Sigmoid colon (tissue), 7 donors: Measurements from ENCODE around the gene GRM1. TPM values are rescaled to one million over a fixed set of nuclear protein-coding genes. Genes with fewer than 3 reads are reported as not detected.

Source experiments
- DNase-seq: peaks from one replicate; pipeline ENCODE4 v3.0.0-alpha.2; 2019
- H3K27ac ChIP-seq, 4 donors: fragments of 200-600 bp; sonication (generic); one replicate each; pipeline ENCODE4 v1.5.1; 2016 to 2019; ENCODE audit warnings: mild to moderate bottlenecking in 1 of 4
- H3K27me3 ChIP-seq, 3 donors: fragments of 200-600 bp; sonication (generic); one replicate each; pipeline ENCODE4 v1.5.1; 2019; ENCODE audit warnings: mild to moderate bottlenecking in 1 of 3
- H3K36me3 ChIP-seq, 4 donors: fragments of 200-600 bp; sonication (generic); one replicate each; pipeline ENCODE4 v1.5.1; 2016 to 2019
- H3K4me1 ChIP-seq, 4 donors: fragments of 200-600 bp; sonication (generic); one replicate each; pipeline ENCODE4 v1.5.1; 2017 to 2019
- H3K4me3 ChIP-seq, 4 donors: fragments of 200-600 bp; sonication (generic); one replicate each; pipeline ENCODE4 v1.5.1; 2017 to 2019; ENCODE audit warnings: mild to moderate bottlenecking in 2 of 4, moderate library complexity in 1 of 4
- H3K9me3 ChIP-seq, 4 donors: fragments of 200-600 bp in 3 of 4; sonication (generic) in 3 of 4; one replicate each; pipeline versions ENCODE4 v1.5.1 to v1.6.1; 2013 to 2019
- EP300 ChIP-seq, 4 donors: sonication (generic); formaldehyde crosslinking; IDR thresholded peaks; one replicate each; pipeline ENCODE4 v1.6.1; 2017; ENCODE audit warnings: antibody characterized with exemption in 4 of 4
- POLR2A ChIP-seq, 2 donors: fragments of 450-650 bp; IDR thresholded peaks; one replicate each; pipeline ENCODE4 v1.6.1; 2016; ENCODE audit warnings: antibody characterized with exemption in 2 of 2, mild to moderate bottlenecking in 2 of 2, moderate library complexity in 2 of 2
- POLR2AphosphoS5 ChIP-seq, 4 donors: sonication (generic); formaldehyde crosslinking; IDR thresholded peaks; one replicate each; pipeline ENCODE4 v1.6.1; 2017; ENCODE audit warnings: antibody characterized with exemption in 4 of 4
- WGBS, 2 donors: extraction: QIAGEN DNeasy Blood & Tissue Kit; methylation state at CpG; one replicate each; pipeline ENCODE4 v1.1.7; 2013; 5-methylcytosine and 5-hydroxymethylcytosine counted together
- intact Hi-C: fragments of 100-400 bp; cut with DNase I; formaldehyde crosslinking; loops from one replicate; pipeline ENCODE4 v1.15.1; 2023
- polyA plus RNA-seq, 3 donors: library from polyadenylated mRNA; stranded (reverse); fragments of 200-250 nt; gene quantifications; one replicate each; pipeline ENCODE4 v1.2.3, GENCODE V29; 2013
- total RNA-seq, 4 donors: library from RNA; depleted of rRNA; stranded (reverse); fragments of >200 nt; gene quantifications; one replicate each; pipeline ENCODE4 v1.1.0, GENCODE V29; 2016
- TF ChIP-seq, protein P1 (sequence below), 4 experiments: fragments of 450-650 bp in 3 of 4; fragments of 200-600 bp in 1 of 4; IDR thresholded peaks; one replicate each; pipeline ENCODE4 v1.5.1; 2016 to 2019; ENCODE audit warnings: antibody characterized with exemption in 4 of 4, mild to moderate bottlenecking in 3 of 4, moderate library complexity in 2 of 4
- donor health status: healthy with polysubstance abuse.
- donor health status: Bipolar disorder and iron deficiency.
- donor health status: healthy.

Gene GRM1
- total and polyA plus RNA-seq, 7 donors, result under 0.01 to 0.36 (median 0.03) TPM; not detected in 4

DNA sequence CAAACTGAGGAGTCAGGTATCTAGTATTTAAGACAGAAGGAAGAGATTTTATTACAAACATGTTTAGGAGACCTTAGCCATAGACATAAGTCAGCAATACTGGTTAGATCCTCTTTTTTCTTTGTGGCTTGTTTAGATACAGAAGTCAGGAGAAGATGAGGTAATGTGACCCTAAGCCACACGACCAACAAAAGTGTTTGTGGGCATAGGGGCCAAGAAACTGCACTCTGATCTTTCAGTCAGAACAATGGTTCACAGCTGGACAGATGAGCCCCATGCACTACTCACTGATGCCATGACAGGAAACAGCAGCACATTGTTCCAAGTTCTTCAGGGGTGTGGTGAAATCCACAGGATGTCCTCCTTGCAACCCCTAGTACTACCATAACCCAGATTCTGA, 276.2 kb downstream of the GRM1 start:
- Histone ChIP-seq H3K27me3 (no peaks in the 10 kb centered on the region), H3K4me3 (no peak overlapping the region), H3K27ac (no peak overlapping the region), H3K4me1 (no peaks in the 10 kb centered on the region), H3K9me3 (no peaks in the 10 kb centered on the region), H3K36me3 (no peaks in the 10 kb centered on the region)
- WGBS, 2 donors, result 2 to 13% methylated on average over 1 of the region's 1 CpG
- DNase-seq, result no peak
- intact Hi-C loops, result no loop called here
- TF ChIP-seq, protein P1, sequence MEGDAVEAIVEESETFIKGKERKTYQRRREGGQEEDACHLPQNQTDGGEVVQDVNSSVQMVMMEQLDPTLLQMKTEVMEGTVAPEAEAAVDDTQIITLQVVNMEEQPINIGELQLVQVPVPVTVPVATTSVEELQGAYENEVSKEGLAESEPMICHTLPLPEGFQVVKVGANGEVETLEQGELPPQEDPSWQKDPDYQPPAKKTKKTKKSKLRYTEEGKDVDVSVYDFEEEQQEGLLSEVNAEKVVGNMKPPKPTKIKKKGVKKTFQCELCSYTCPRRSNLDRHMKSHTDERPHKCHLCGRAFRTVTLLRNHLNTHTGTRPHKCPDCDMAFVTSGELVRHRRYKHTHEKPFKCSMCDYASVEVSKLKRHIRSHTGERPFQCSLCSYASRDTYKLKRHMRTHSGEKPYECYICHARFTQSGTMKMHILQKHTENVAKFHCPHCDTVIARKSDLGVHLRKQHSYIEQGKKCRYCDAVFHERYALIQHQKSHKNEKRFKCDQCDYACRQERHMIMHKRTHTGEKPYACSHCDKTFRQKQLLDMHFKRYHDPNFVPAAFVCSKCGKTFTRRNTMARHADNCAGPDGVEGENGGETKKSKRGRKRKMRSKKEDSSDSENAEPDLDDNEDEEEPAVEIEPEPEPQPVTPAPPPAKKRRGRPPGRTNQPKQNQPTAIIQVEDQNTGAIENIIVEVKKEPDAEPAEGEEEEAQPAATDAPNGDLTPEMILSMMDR (IDR thresholded peaks at IDR 0.05), result no peak
- TF ChIP-seq POLR2A (IDR thresholded peaks at IDR 0.05) (no peak), EP300 (IDR thresholded peaks at IDR 0.05) (no peak), POLR2AphosphoS5 (IDR thresholded peaks at IDR 0.05) (no peak)

DNA sequence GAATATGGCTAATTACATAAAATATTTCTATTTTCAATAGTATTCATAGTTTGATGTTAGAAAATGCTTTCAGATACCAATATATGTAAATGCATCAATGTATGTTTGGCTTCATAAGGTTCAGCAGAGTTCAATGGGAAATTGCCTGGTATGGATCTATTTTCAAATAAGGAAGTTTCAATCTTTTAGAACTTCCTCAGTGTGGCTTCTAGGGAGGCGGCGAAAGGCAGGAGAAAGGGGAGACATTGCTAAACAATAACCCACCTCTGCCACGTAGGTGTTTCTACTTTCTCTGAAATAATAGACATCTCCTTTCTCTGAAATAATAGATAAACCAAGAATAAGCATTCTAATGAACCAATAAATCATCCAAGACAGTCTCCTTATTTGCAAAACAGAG, 277.1 kb downstream of the GRM1 start:
- Histone ChIP-seq H3K36me3 (no peaks in the 10 kb centered on the region), H3K9me3 (no peaks in the 10 kb centered on the region), H3K4me3 (no peak overlapping the region), H3K4me1 (no peaks in the 10 kb centered on the region), H3K27ac (no peak overlapping the region), H3K27me3 (no peaks in the 10 kb centered on the region)
- 78 to 88% methylated on average over 3 of the region's 3 CpGs for WGBS, 2 donors
- intact Hi-C loops, result no loop called here
- DNase-seq, result no peak
- TF ChIP-seq EP300 (IDR thresholded peaks at IDR 0.05) (no peak), POLR2A (IDR thresholded peaks at IDR 0.05) (no peak)
- TF ChIP-seq, protein P1 (IDR thresholded peaks at IDR 0.05), result no peak

DNA sequence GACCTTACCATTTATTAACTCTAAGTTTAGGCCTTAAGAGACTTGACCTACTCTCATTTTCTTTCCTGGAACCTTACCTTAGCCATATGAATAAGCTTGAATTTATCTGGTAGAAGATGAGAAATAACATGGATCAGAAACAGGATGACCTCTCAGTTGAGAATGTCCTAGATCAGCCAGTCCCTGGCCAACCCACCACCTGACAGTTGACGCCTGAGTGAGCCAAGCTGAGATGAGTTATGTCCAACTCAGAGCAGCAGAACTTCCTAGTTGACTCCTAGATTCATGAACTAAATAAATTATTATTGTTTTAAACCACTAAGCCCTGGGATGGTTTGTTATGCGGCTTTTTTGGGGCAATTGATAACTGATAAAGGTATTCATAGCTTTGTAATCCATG, 281.8 kb downstream of the GRM1 start:
- no peaks in the 10 kb centered on the region for H3K27me3 ChIP-seq
- no peak overlapping the region for H3K4me3 ChIP-seq
- no peak for DNase-seq
- H3K27ac ChIP-seq, result no peak overlapping the region
- TF ChIP-seq POLR2A (IDR thresholded peaks at IDR 0.05), result no peak
- TF ChIP-seq, protein P1 (IDR thresholded peaks at IDR 0.05), result no peak
- no peak for TF ChIP-seq POLR2AphosphoS5 (IDR thresholded peaks at IDR 0.05)
- no peak for TF ChIP-seq EP300 (IDR thresholded peaks at IDR 0.05)
- WGBS, 2 donors, result 84 to 90% methylated on average over 2 of the region's 2 CpGs
- intact Hi-C loops, result no loop called here
- H3K4me1 ChIP-seq, result no peaks in the 10 kb centered on the region
- no peaks in the 10 kb centered on the region for H3K36me3 ChIP-seq
- H3K9me3 ChIP-seq, result no peaks in the 10 kb centered on the region

DNA sequence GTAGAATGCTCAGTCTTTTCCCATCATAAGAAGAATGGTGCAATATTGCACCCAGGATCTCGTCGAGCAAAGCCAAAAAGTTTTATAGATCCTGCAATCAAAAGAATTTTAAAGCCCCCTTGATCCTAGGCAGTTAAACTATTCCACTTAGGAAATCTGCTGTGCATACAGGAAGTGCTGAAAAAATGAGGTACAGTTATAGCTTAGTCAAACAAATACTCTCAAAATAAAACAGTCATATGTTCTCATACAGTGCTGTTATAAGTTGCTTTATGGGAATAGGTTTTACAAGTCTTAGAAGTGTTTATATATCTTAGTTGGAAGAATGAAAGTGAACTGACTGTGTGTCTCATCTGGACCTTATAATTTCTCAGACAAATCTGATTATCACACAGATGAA, 282.2 kb downstream of the GRM1 start:
- H3K4me1 ChIP-seq, result no peaks in the 10 kb centered on the region
- intact Hi-C loops, result no loop called here
- DNase-seq, result no peak

DNA sequence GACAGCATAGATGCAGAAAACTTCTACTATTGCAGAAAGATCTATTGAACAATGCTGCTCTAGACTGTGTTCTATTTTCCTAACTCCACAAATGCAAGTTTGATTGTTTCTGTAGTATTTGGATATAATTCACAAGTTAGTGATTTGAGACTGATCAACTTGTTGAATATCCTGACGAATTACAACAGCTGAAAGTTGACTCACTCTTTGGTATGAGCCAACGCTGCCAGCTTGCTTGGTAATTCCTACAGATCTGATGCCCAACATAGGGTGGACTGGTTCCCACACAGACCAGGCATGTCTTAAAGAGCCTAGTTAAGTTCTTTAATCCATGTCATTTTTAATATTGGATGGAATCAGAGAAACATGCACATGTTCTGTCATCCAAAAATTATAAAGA, 283.7 kb downstream of the GRM1 start:
- intact Hi-C loops, result no loop called here
- H3K27me3 ChIP-seq, result no peaks in the 10 kb centered on the region
- no peaks in the 10 kb centered on the region for H3K36me3 ChIP-seq
- H3K27ac ChIP-seq, result no peak overlapping the region
- 90 to 92% methylated on average over 2 of the region's 2 CpGs for WGBS, 2 donors
- DNase-seq, result no peak
- H3K4me1 ChIP-seq, result no peaks in the 10 kb centered on the region
- no peaks in the 10 kb centered on the region for H3K9me3 ChIP-seq
- TF ChIP-seq POLR2A (IDR thresholded peaks at IDR 0.05) (no peak), POLR2AphosphoS5 (IDR thresholded peaks at IDR 0.05) (no peak), EP300 (IDR thresholded peaks at IDR 0.05) (no peak)
- TF ChIP-seq, protein P1 (IDR thresholded peaks at IDR 0.05), result no peak
- no peak overlapping the region for H3K4me3 ChIP-seq

More for the DNA sequence above, 282.2 kb downstream of the GRM1 start:
- 7 to 52% methylated on average over 2 of the region's 2 CpGs for WGBS, 2 donors
- H3K27ac ChIP-seq, result no peak overlapping the region
- no peaks in the 10 kb centered on the region for H3K27me3 ChIP-seq
- no peaks in the 10 kb centered on the region for H3K36me3 ChIP-seq
- no peaks in the 10 kb centered on the region for H3K9me3 ChIP-seq
- TF ChIP-seq, protein P1 (IDR thresholded peaks at IDR 0.05), result no peak
- H3K4me3 ChIP-seq, result no peak overlapping the region
